Stimulated activated CD8-positive, alpha-beta memory T cell treated with anti-CD3 and anti-CD28 coated beads, Interleukin-15, amount 100 ng/mL, for 4 hours (primary cell): ENCODE data around the gene TEAD1.
"Not testable (repeated sequence)": the region's sequence is repeated elsewhere in the genome, so short reads cannot be mapped to it uniquely, and the experiment has no call there.

Experiments used
- DNase-seq, 2 donors: peaks; one replicate each; pipeline ENCODE4 v3.0.0-alpha.2; 2020; ENCODE audit warnings: low read depth in 2 of 2

TEAD1 gene

GRCh38 chr11:12863605-12864121, 189.4 kb downstream of the TEAD1 start:
- no peak for DNase-seq

- DNase-seq = no peak
These were observed 190.3 kb downstream of the TEAD1 start for GRCh38 chr11:12864316-12865156.

GRCh38 chr11:12865863-12866595, 191.8 kb downstream of the TEAD1 start:
- no peak for DNase-seq

GRCh38 chr11:12867531-12867930, 193.3 kb downstream of the TEAD1 start:
- DNase-seq = no peak

GRCh38 chr11:12868315-12869073, 194.3 kb downstream of the TEAD1 start:
- DNase-seq = no peak

- DNase-seq = no peak
These were observed 197.0 kb downstream of the TEAD1 start for GRCh38 chr11:12871241-12871640.

GRCh38 chr11:12871788-12872321, 197.6 kb downstream of the TEAD1 start:
- DNase-seq = no peak

GRCh38 chr11:12876340-12876739, 202.1 kb downstream of the TEAD1 start:
- DNase-seq = no peak

GRCh38 chr11:12876988-12877387, 202.8 kb downstream of the TEAD1 start:
- DNase-seq = no peak

- DNase-seq = not testable (repeated sequence)
These were observed 203.3 kb downstream of the TEAD1 start for GRCh38 chr11:12877508-12877907.

GRCh38 chr11:12880327-12880726, 206.1 kb downstream of the TEAD1 start:
- no peak for DNase-seq

- no peak for DNase-seq
These were observed 208.4 kb downstream of the TEAD1 start for GRCh38 chr11:12882670-12883069.

GRCh38 chr11:12884751-12885318, 210.6 kb downstream of the TEAD1 start:
- no peak for DNase-seq

- DNase-seq = no peak
These were observed 211.6 kb downstream of the TEAD1 start for GRCh38 chr11:12885717-12886239.

GRCh38 chr11:12886508-12886907, 212.3 kb downstream of the TEAD1 start:
- DNase-seq = no peak

GRCh38 chr11:12888525-12889158, 214.4 kb downstream of the TEAD1 start:
- peak in 1 of 2 donors; percentile 24 for DNase-seq

- no peak for DNase-seq
These were observed 215.0 kb downstream of the TEAD1 start for GRCh38 chr11:12889243-12889642.

GRCh38 chr11:12890476-12890875, 216.3 kb downstream of the TEAD1 start:
- no peak for DNase-seq

GRCh38 chr11:12893787-12894672, 219.8 kb downstream of the TEAD1 start:
- peak in 1 of 2 donors; percentile 24 for DNase-seq

GRCh38 chr11:12897390-12897789, 223.2 kb downstream of the TEAD1 start:
- DNase-seq = no peak
